IMR-90 (cell line): ENCODE measurements around the gene OR13J1. TPM values are rescaled to one million over a fixed set of nuclear protein-coding genes. Genes with fewer than 3 reads are reported as not detected.

Source experiments
- ATAC-seq: fragments of 200-7000 bp; cut with Tn5 transposase; 2 replicates; pipeline ENCODE4 v1.9.1; 2020; ENCODE audit warnings: low read depth, mild to moderate bottlenecking, moderate library complexity
- BruUV-seq: library from RNA; stranded (reverse); fragments of 400-500 nt; replicated peaks from 2 replicates; lab custom pipeline; 2021; lab: Mats Ljungman, UMichigan
- CTCF ChIA-PET: fragments of 300-600 bp; formaldehyde crosslinking; extraction: SDS; loops from one replicate; lab custom pipeline; 2021; ENCODE audit warnings: antibody characterized with exemption; lab: Yijun Ruan, JAX
- POLR2A ChIA-PET: fragments of 300-600 bp; sonication (Branson Sonifier 250); formaldehyde crosslinking; loops from one replicate; lab custom pipeline; 2022; ENCODE audit warnings: antibody characterized with exemption; ENCODE audit not compliant: unreplicated experiment; lab: Charles Lee
- DNase-seq: peaks from one replicate; pipeline ENCODE4 v3.0.0; 2013
- H2AFZ ChIP-seq: replicated peaks from 2 replicates; pipeline ENCODE3; 2013; ENCODE audit warnings: low read length, mild to moderate bottlenecking; ENCODE audit not compliant: poor library complexity
- H2AK5ac ChIP-seq: 2 replicates; pipeline ENCODE4 v1.6.1; 2013; ENCODE audit warnings: low read depth, low read length, inconsistent platforms
- H2AK9ac ChIP-seq: replicated peaks from 2 replicates; pipeline ENCODE3; 2013; ENCODE audit warnings: mild to moderate bottlenecking, low read depth, low read length, moderate library complexity; ENCODE audit not compliant: poor library complexity
- H2BK120ac ChIP-seq: 2 replicates; pipeline ENCODE4 v1.6.1; 2013; ENCODE audit warnings: low read depth, low read length, inconsistent platforms
- H2BK15ac ChIP-seq: 3 replicates; pipeline ENCODE4 v1.6.1; 2013; ENCODE audit warnings: low read depth, low read length, inconsistent platforms
- H2BK20ac ChIP-seq: 2 replicates; pipeline ENCODE4 v1.6.1; 2013; ENCODE audit warnings: low read depth, mild to moderate bottlenecking, inconsistent platforms, low read length, moderate library complexity
- H2BK5ac ChIP-seq: 2 replicates; pipeline ENCODE4 v1.6.1; 2013; ENCODE audit warnings: mild to moderate bottlenecking, low read depth, low read length, inconsistent platforms; ENCODE audit not compliant: poor library complexity, severe bottlenecking
- H3K14ac ChIP-seq: replicated peaks from 2 replicates; pipeline ENCODE4 v1.6.1; 2013; ENCODE audit warnings: low read depth, low read length, inconsistent platforms
- H3K18ac ChIP-seq: 2 replicates; pipeline ENCODE4 v1.6.1; 2013; ENCODE audit warnings: low read depth, low read length, control low read depth
- H3K23ac ChIP-seq: 2 replicates; pipeline ENCODE4 v1.6.1; 2013; ENCODE audit warnings: low read depth, low read length, inconsistent platforms
- H3K27ac ChIP-seq: 2 replicates; pipeline ENCODE4 v1.5.1; 2013; ENCODE audit warnings: mild to moderate bottlenecking, control low read depth, low read length; ENCODE audit not compliant: insufficient read depth
- H3K27me3 ChIP-seq: 2 replicates; pipeline ENCODE4 v1.6.1; 2013; ENCODE audit warnings: low read length; ENCODE audit not compliant: control insufficient read depth, insufficient read depth
- H3K36me3 ChIP-seq: 2 replicates; pipeline ENCODE4 v1.6.1; 2013; ENCODE audit warnings: low read length, mixed read lengths; ENCODE audit not compliant: control insufficient read depth, insufficient read depth
- H3K4ac ChIP-seq: 2 replicates; pipeline ENCODE4 v1.6.1; 2013; ENCODE audit warnings: low read depth, low read length, inconsistent platforms
- H3K4me1 ChIP-seq: 2 replicates; pipeline ENCODE4 v1.6.1; 2013; ENCODE audit warnings: low read length, mixed read lengths; ENCODE audit not compliant: control insufficient read depth, insufficient read depth
- H3K4me2 ChIP-seq: 2 replicates; pipeline ENCODE4 v1.6.1; 2013; ENCODE audit warnings: low read depth, mild to moderate bottlenecking, control low read depth, low read length, moderate library complexity
- H3K4me3 ChIP-seq: 2 replicates; pipeline ENCODE4 v1.5.1; 2013; ENCODE audit warnings: low read depth, mild to moderate bottlenecking, control low read depth, low read length, moderate library complexity; ENCODE audit not compliant: insufficient read depth
- H3K56ac ChIP-seq: 2 replicates; pipeline ENCODE4 v1.6.1; 2013; ENCODE audit warnings: low read length, inconsistent platforms; ENCODE audit not compliant: insufficient read depth; ENCODE audit errors: extremely low read depth
- H3K79me1 ChIP-seq, 2 experiments: 2 replicates each; pipeline ENCODE4 v1.6.1; 2013; ENCODE audit warnings: low read length in 2 of 2, inconsistent platforms in 1 of 2, low read depth in 1 of 2
- H3K9ac ChIP-seq: 2 replicates; pipeline ENCODE4 v1.6.1; 2013; ENCODE audit warnings: low read depth, low read length, control low read depth
- H3K9me1 ChIP-seq: 2 replicates; pipeline ENCODE4 v1.6.1; 2013; ENCODE audit warnings: low read length, inconsistent platforms; ENCODE audit not compliant: insufficient read depth
- H3K9me3 ChIP-seq: 2 replicates; pipeline ENCODE4 v1.6.1; 2013; ENCODE audit warnings: low read length; ENCODE audit not compliant: control insufficient read depth, insufficient read depth
- H4K20me1 ChIP-seq: 2 replicates; pipeline ENCODE4 v1.6.1; 2013; ENCODE audit warnings: low read length, inconsistent platforms; ENCODE audit not compliant: insufficient read depth
- H4K5ac ChIP-seq: 2 replicates; pipeline ENCODE4 v1.6.1; 2013; ENCODE audit warnings: mild to moderate bottlenecking, low read depth, low read length, control low read depth
- H4K8ac ChIP-seq, 2 experiments: 2 replicates each; pipeline ENCODE4 v1.6.1; 2013; ENCODE audit warnings: low read depth in 2 of 2, low read length in 2 of 2, control low read depth in 1 of 2, inconsistent platforms in 1 of 2
- H4K91ac ChIP-seq: 2 replicates; pipeline ENCODE4 v1.6.1; 2013; ENCODE audit warnings: low read depth, low read length, inconsistent platforms; ENCODE audit not compliant: insufficient read depth
- CHD1 ChIP-seq: IDR thresholded peaks from 2 replicates; pipeline ENCODE4 v1.6.1; 2012; ENCODE audit warnings: low read depth, low read length, improper control_type of control experiment
- MAFK ChIP-seq: IDR thresholded peaks from 2 replicates; pipeline ENCODE4 v1.6.1; 2012; ENCODE audit warnings: low read depth, low read length, improper control_type of control experiment
- MXI1 ChIP-seq: IDR thresholded peaks from 2 replicates; pipeline ENCODE4 v1.6.1; 2012; ENCODE audit warnings: low read depth, mild to moderate bottlenecking, low read length, moderate library complexity, borderline replicate concordance
- RAD21 ChIP-seq: IDR thresholded peaks from 2 replicates; pipeline ENCODE4 v1.6.1; 2012; ENCODE audit warnings: low read length, improper control_type of control experiment
- WGBS, 2 experiments: methylation state at CpG; one replicate each; pipeline versions ENCODE4 v1.1.5 to v1.1.7; 2013; ENCODE audit warnings: missing lambda C conversion rate in 2 of 2; ENCODE audit not compliant: insufficient read length in 1 of 2; ENCODE audit errors: extremely low coverage in 2 of 2; 5-methylcytosine and 5-hydroxymethylcytosine counted together
- dilution Hi-C: fragments of 300-500 bp; cut with HindIII; formaldehyde crosslinking; loops from one replicate; pipeline ENCODE4 v1.14.3; 2018; ENCODE audit warnings: low sequenced_read_pairs; ENCODE audit not compliant: unreplicated experiment
- in situ Hi-C: fragments of 300-500 bp; cut with MboI; formaldehyde crosslinking; loops from 3 replicates; pipeline ENCODE4 v1.14.3; 2019; ENCODE audit warnings: low sequenced_read_pairs, inconsistent platforms, mixed read lengths
- intact Hi-C: fragments of 100-400 bp; cut with micrococcal nuclease; formaldehyde crosslinking; loops from 2 replicates; pipeline ENCODE4 v1.10.0; 2022
- polyA plus RNA-seq, 3 experiments: library from polyadenylated mRNA; depleted of rRNA; stranded (reverse); fragments of >200 nt; gene quantifications; 2 replicates each; pipeline ENCODE4 v1.2.3, GENCODE V29; 2012; ENCODE audit warnings: low replicate concordance in 1 of 3
- total RNA-seq: library from RNA; depleted of rRNA; stranded (reverse); fragments of >200 nt; gene quantifications from 2 replicates; pipeline ENCODE4 v1.2.3, GENCODE V29; 2012
- TF ChIP-seq, protein P1 (sequence below): conservative IDR thresholded peaks from 2 replicates; pipeline ENCODE4 v1.5.1; 2012; ENCODE audit warnings: mild to moderate bottlenecking, low read depth, low read length, improper control_type of control experiment
- TF ChIP-seq, protein P2 (sequence below): fragments of 150-350 bp; IDR thresholded peaks from 2 replicates; pipeline ENCODE4 v1.6.1; 2017; ENCODE audit warnings: mild to moderate bottlenecking, antibody characterized with exemption, low read length, low read depth

The OR13J1 gene
- total and polyA plus RNA-seq, 2 of the 4 experiments (the other 2 are of a cell fraction), result not detected

DNA sequence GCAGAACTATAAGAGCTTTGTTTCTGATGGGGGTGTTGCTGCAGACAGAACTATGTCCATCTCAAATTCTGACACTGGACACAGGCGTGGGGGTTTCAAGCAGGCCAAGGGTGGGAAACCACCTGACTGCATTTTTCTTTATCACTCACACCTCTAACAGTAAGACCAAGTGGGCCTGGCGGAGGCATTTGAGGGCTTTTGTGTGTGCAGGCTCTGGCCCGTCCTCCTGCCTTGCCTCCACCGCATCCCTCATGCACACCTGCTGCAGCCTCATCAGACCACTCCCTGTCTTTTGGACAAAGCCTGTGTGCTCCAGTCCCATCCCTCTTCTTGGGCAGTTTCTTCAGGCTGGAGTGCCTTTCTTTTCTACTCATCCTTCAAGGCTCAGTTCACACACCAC is 7.9 kb downstream of the OR13J1 start:
- H4K8ac ChIP-seq, result no peak overlapping the region
- no peak overlapping the region for H3K56ac ChIP-seq
- H3K4me2 ChIP-seq, result no peak overlapping the region
- DNase-seq (no peak), ATAC-seq (no peak)
- ChIA-PET POLR2A (no interaction called here), CTCF (no interaction called here)
- no TSS peak for BruUV-seq
- H3K79me1 ChIP-seq, result no peaks in the 10 kb centered on the region
- no peak overlapping the region for H3K27ac ChIP-seq
- H2BK120ac ChIP-seq, result no peak overlapping the region
- H4K20me1 ChIP-seq, result no peaks in the 10 kb centered on the region
- dilution Hi-C loops (no loop called here), in situ Hi-C loops (no loop called here), intact Hi-C loops (no loop called here)
- no peak overlapping the region for H3K9ac ChIP-seq
- 77% methylated on average over 3 of the region's 4 CpGs; no CpG with 5 or more reads in 1 of the 2 experiments for WGBS, 2 experiments
- H3K9me3 ChIP-seq, result no peaks in the 10 kb centered on the region
- H3K4ac ChIP-seq, result no peak overlapping the region
- peak overlapping the region; percentile 49 for H2AFZ ChIP-seq
- TF ChIP-seq MXI1 (no peak), CHD1 (no peak), MAFK (no peak), RAD21 (no peak)
- TF ChIP-seq, protein P1, sequence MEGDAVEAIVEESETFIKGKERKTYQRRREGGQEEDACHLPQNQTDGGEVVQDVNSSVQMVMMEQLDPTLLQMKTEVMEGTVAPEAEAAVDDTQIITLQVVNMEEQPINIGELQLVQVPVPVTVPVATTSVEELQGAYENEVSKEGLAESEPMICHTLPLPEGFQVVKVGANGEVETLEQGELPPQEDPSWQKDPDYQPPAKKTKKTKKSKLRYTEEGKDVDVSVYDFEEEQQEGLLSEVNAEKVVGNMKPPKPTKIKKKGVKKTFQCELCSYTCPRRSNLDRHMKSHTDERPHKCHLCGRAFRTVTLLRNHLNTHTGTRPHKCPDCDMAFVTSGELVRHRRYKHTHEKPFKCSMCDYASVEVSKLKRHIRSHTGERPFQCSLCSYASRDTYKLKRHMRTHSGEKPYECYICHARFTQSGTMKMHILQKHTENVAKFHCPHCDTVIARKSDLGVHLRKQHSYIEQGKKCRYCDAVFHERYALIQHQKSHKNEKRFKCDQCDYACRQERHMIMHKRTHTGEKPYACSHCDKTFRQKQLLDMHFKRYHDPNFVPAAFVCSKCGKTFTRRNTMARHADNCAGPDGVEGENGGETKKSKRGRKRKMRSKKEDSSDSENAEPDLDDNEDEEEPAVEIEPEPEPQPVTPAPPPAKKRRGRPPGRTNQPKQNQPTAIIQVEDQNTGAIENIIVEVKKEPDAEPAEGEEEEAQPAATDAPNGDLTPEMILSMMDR, result no peak
- TF ChIP-seq, protein P2, sequence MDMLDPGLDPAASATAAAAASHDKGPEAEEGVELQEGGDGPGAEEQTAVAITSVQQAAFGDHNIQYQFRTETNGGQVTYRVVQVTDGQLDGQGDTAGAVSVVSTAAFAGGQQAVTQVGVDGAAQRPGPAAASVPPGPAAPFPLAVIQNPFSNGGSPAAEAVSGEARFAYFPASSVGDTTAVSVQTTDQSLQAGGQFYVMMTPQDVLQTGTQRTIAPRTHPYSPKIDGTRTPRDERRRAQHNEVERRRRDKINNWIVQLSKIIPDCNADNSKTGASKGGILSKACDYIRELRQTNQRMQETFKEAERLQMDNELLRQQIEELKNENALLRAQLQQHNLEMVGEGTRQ, result no peak
- no peak overlapping the region for H4K5ac ChIP-seq
- H2BK5ac ChIP-seq, result no peak overlapping the region
- H3K4me3 ChIP-seq, result no peak overlapping the region
- no peak overlapping the region for H2AK5ac ChIP-seq
- H2BK20ac ChIP-seq, result no peak overlapping the region
- H3K4me1 ChIP-seq, result no peaks in the 10 kb centered on the region
- H4K91ac ChIP-seq, result no peak overlapping the region
- no peak overlapping the region for H3K14ac ChIP-seq
- H2BK15ac ChIP-seq, result no peak overlapping the region
- H2AK9ac ChIP-seq, result no peak overlapping the region
- H3K18ac ChIP-seq, result no peak overlapping the region
- no peaks in the 10 kb centered on the region for H3K36me3 ChIP-seq
- no peaks in the 10 kb centered on the region for H3K9me1 ChIP-seq
- H3K23ac ChIP-seq, result no peak overlapping the region
- peaks cover 39% of the 10 kb centered on the region for H3K27me3 ChIP-seq
